IPS DF 6.9 (cell line): ENCODE measurements around the gene LMCD1.

Experiments
- DNase-seq: peaks from one replicate; pipeline ENCODE4 v3.0.0-alpha.2; 2013; ENCODE audit warnings: low read depth, low spot score
- H3K27ac ChIP-seq: one replicate; pipeline ENCODE4 v1.5.1; 2013; ENCODE audit warnings: low read length, control low read depth
- H3K27me3 ChIP-seq: 2 replicates; pipeline ENCODE4 v1.6.1; 2013; ENCODE audit warnings: mild to moderate bottlenecking, low read length; ENCODE audit not compliant: control insufficient read depth, insufficient read depth
- H3K36me3 ChIP-seq: 2 replicates; pipeline ENCODE4 v1.6.1; 2013; ENCODE audit warnings: low read length; ENCODE audit not compliant: control insufficient read depth, insufficient read depth
- H3K4me1 ChIP-seq: 2 replicates; pipeline ENCODE4 v1.6.1; 2013; ENCODE audit warnings: low read length; ENCODE audit not compliant: control insufficient read depth, insufficient read depth
- H3K4me3 ChIP-seq: 2 replicates; pipeline ENCODE4 v1.5.1; 2013; ENCODE audit warnings: mild to moderate bottlenecking, low read length
- H3K9me3 ChIP-seq: 2 replicates; pipeline ENCODE4 v1.6.1; 2013; ENCODE audit warnings: low read length, inconsistent platforms; ENCODE audit not compliant: control insufficient read depth, insufficient read depth
- WGBS: extraction: QIAGEN DNeasy Blood & Tissue Kit; methylation state at CpG from one replicate; pipeline ENCODE4 v1.1.7; 2013; ENCODE audit warnings: mixed read lengths, missing lambda C conversion rate; ENCODE audit not compliant: insufficient read length, insufficient coverage; 5-methylcytosine and 5-hydroxymethylcytosine counted together

LMCD1 gene

DNA sequence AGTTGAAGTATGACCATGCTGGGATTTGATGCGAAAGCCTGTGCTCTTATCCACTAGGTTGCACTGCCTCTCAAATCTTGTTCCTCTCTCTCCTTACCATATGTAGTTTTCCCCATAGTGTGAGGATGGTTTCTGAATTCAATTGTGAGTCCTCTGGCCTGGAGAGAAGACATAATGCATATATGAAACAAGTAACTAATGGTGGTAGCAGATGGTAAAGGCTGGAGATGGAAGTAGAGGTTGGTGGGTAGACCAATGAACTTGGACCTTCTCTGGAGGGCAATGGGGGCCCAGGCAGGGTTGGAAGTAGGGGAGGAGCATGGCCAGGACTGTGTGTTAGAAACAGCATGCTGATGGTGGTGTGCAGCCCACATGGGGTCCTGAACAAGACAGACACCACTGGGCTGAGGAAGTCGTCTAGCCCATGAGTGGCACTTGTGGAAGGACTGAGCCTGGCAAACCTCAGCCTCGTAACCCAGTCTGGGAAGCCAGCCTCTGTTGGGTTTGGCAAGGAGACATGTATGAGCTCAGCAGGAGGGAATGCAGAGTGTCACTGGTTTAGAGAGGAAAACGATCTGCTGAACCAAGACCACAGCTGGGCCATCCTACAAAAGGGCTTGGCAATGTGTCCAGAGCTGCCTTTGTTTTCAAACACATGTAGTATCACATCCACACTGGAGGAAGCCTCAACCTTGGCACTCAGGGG, 18.5 kb upstream of the LMCD1 start:
- no peak for DNase-seq
- Histone ChIP-seq H3K27me3 (no peaks in the 10 kb centered on the region), H3K4me1 (no peaks in the 10 kb centered on the region), H3K9me3 (no peaks in the 10 kb centered on the region), H3K27ac (no peak overlapping the region), H3K4me3 (no peak overlapping the region), H3K36me3 (no peaks in the 10 kb centered on the region)
- WGBS, result no CpG with 5 or more reads among the region's 4 CpGs

DNA sequence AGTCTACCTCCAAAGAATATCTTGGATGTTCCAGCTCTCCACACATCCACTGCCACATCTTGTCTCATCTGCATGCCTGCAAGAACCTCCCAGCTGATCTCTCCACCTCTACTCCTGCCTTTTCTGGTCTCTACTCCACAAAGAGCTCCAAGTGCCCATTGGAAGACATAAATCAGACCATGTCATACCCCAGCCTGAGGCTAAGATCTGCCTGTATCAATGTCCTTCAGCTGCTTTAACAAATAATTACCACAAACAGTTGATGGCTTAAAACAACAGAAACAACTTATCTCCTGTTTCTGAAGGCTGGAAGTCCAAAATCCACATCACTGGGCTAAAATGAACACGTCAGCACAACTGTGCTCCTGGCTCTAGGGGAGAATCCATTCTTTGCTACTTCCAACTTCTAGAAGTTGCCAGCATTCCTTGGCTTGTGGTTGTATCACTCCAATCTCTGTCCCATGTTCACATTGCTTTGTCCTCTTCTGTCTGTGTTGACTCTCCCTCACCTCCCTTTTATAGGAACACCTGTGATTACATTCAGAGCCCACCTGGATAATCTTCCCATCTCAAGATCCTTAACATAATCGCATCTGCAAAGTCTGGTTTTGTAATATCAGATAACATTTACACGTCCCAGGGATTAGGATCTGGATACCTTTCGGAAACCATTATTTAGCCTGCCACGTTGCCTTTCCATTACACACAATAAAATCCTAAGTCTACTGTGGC, 17.0 kb upstream of the LMCD1 start:
- no peak for DNase-seq
- H3K9me3 ChIP-seq, result no peaks in the 10 kb centered on the region
- no peaks in the 10 kb centered on the region for H3K27me3 ChIP-seq
- no peaks in the 10 kb centered on the region for H3K36me3 ChIP-seq
- no peak overlapping the region for H3K27ac ChIP-seq
- H3K4me3 ChIP-seq, result no peak overlapping the region
- no peaks in the 10 kb centered on the region for H3K4me1 ChIP-seq
- WGBS, result no CpG with 5 or more reads among the region's 5 CpGs

DNA sequence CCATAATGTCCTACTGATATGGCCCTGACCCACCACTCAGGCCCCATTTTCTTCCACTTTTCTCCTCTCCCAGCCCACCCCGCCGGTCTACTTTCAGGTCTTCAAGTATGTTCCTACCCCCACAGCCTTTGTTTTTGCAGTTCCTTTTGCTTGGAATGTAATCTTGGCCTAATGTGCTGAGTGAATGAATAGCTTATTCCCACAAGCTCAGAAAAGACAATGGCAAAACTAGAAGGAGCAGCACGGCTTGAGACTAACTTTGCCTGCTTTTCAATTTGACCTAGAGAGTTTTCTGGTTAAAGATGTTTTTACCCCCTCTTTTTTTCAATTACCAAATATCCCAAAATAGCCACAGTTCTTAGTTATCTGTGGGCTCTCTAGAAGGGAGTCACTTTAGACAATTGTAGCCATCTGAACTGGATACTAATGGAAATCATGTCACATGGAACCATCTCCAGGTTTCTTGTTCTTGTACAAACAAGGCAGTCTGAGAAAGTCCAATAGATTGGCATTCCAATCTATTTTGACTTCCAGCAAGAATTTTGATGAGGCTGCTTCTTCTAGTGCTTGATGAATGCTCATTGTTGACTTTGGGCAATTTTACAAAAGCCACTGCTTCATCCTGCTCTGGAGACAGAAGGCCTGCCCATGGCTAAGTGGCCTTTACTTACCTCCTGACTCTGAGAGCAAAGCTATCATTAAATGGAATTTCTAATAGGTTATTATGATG, 16.3 kb upstream of the LMCD1 start:
- Histone ChIP-seq H3K36me3 (no peaks in the 10 kb centered on the region), H3K4me1 (no peaks in the 10 kb centered on the region), H3K27ac (no peak overlapping the region), H3K4me3 (no peak overlapping the region), H3K9me3 (no peaks in the 10 kb centered on the region), H3K27me3 (no peaks in the 10 kb centered on the region)
- no peak for DNase-seq
- WGBS, result no CpG with 5 or more reads among the region's 3 CpGs

DNA sequence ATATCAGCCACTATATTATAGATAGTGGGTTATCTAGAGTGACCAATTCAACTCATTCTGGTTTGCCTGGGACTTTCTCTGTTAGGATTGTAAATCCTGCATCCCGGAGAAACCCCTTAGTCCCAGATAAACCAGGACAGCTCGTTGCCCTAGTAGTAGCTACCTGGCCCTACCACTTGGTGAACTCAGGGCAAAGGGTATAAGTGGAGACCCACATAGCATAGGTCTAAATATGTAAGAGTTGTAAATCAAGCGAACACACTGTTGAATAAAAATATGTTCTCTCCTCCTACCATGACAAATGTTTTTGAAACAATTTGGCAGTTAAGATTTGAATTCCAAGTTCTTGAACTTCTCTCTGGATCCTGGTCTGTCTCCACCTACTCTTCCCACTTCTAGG, 15.7 kb upstream of the LMCD1 start:
- H3K4me3 ChIP-seq, result no peak overlapping the region
- H3K4me1 ChIP-seq, result no peaks in the 10 kb centered on the region
- H3K27me3 ChIP-seq, result no peaks in the 10 kb centered on the region
- DNase-seq, result no peak
- no peaks in the 10 kb centered on the region for H3K9me3 ChIP-seq
- H3K36me3 ChIP-seq, result no peaks in the 10 kb centered on the region
- no CpG with 5 or more reads among the region's 3 CpGs for WGBS
- no peak overlapping the region for H3K27ac ChIP-seq

DNA sequence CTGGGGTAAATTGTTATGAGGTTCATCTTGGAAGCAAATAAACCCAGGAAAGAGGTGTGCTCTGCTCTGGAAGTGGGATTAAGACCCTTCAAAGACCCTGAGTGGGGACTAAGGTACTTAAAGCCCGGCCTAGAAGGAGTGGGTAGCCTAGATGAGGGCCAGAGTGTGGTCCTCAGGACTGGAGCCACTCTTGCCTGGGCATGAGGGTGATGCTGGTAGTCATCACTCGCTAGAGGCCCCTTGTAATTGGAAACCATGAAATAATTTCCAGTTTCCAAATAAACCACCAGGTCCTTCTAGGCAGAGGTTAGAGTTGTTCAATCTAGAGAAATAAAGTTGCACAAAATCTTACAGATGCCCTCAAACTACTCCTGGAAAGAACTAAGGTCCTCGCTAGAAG, 15.2 kb upstream of the LMCD1 start:
- H3K4me1 ChIP-seq, result no peaks in the 10 kb centered on the region
- no CpG with 5 or more reads among the region's 3 CpGs for WGBS

DNA sequence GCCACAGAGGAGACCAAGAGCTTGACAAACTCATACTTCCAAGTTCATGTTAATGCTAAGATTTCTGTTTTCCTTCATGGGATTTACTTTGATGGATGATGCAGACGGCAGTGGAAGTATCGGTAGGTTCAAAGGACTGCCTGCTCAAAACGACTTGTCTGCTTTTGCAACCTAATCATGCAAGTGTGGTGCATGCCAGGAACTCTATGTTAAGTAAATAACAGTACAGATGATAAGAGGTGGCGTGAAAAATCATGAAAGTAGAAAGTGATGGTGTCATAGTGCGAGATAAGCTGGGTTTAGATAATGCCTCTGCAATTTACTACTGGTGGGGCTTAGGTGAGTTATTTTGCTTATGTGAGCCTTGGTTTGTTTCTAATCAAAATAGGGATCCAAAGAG, 14.7 kb upstream of the LMCD1 start:
- no peaks in the 10 kb centered on the region for H3K36me3 ChIP-seq
- no peaks in the 10 kb centered on the region for H3K27me3 ChIP-seq
- H3K9me3 ChIP-seq, result no peaks in the 10 kb centered on the region
- DNase-seq, result no peak
- H3K27ac ChIP-seq, result no peak overlapping the region
- no CpG with 5 or more reads among the region's 5 CpGs for WGBS
- no peak overlapping the region for H3K4me3 ChIP-seq
- H3K4me1 ChIP-seq, result no peaks in the 10 kb centered on the region

More for the DNA sequence above, 15.2 kb upstream of the LMCD1 start:
- H3K4me3 ChIP-seq, result no peak overlapping the region
- H3K27ac ChIP-seq, result no peak overlapping the region
- no peaks in the 10 kb centered on the region for H3K9me3 ChIP-seq
- H3K36me3 ChIP-seq, result no peaks in the 10 kb centered on the region
- no peak for DNase-seq
- no peaks in the 10 kb centered on the region for H3K27me3 ChIP-seq

DNA sequence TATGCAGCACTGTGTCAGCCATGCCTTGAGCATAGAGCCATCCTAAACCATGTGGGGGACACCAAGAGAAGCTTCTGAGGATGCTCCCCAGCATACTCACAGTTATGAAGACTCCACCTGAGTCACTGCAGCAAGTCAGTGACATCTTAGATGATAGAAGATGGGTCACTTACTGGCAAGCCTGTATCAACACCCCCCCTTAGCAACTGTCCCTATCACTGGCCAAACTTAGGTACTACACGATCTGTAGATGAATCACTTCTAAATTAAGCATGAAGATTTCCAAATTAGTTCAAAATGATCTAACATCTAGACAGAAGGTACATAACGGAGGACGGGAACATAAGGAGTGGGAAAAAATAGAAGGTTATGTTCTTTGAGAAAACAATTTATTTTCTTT, 13.2 kb upstream of the LMCD1 start:
- Histone ChIP-seq H3K4me3 (no peak overlapping the region), H3K27me3 (no peaks in the 10 kb centered on the region), H3K4me1 (no peaks in the 10 kb centered on the region), H3K27ac (no peak overlapping the region), H3K36me3 (no peaks in the 10 kb centered on the region), H3K9me3 (no peaks in the 10 kb centered on the region)
- no peak for DNase-seq
- WGBS, result no CpG with 5 or more reads among the region's 3 CpGs

DNA sequence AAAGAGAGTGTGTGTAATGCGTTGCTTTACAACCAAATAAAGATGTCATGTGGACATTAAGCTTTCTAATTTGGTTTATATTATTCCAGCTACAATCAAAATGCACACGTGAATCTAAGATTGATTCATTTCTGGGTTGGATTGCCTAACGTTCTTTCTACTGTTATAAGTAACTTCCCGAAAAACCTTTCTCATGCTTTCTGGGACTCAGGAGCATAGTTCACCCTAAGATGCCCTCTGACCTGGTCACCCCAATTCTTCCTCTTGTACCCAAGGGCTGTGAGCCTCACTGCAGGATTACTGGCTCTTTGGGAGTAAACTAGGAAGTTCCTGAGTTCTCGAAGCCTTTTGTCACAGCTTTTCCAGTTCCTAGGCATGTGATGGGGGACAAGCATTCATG, 12.7 kb upstream of the LMCD1 start:
- Histone ChIP-seq H3K9me3 (no peaks in the 10 kb centered on the region), H3K4me1 (no peaks in the 10 kb centered on the region), H3K27ac (no peak overlapping the region), H3K27me3 (no peaks in the 10 kb centered on the region), H3K36me3 (no peaks in the 10 kb centered on the region), H3K4me3 (no peak overlapping the region)
- no CpG with 5 or more reads among the region's 5 CpGs for WGBS
- DNase-seq, result no peak

DNA sequence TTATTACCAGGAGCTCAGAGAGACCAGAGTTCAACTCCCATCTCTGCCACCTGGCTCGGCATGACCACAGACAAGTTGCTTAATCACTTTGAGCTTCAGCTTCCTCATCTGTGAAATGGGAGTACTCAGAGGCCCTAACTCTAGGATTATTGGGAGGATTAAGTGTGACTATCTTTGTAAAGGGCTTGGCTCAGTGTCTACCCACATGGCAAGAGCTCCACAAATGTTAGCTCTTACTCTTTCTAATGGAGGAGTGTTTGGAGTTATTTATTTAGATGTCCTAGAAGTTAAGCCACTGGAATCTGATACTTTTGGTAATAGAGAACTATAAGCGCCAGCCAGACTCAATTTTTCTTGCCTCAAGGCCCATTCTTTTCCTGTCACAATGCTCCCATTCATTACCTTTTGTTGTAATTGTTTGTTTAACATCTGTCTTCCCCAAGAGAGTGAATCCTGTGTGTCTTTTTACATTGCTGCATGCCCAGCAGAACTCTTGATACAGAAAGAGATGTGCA, 12.3 kb upstream of the LMCD1 start:
- Histone ChIP-seq H3K27me3 (no peaks in the 10 kb centered on the region), H3K4me1 (peaks cover 2% of the 10 kb centered on the region), H3K9me3 (no peaks in the 10 kb centered on the region), H3K27ac (no peak overlapping the region), H3K36me3 (no peaks in the 10 kb centered on the region), H3K4me3 (no peak overlapping the region)
- WGBS, result no CpG with 5 or more reads among the region's 2 CpGs
- no peak for DNase-seq

DNA sequence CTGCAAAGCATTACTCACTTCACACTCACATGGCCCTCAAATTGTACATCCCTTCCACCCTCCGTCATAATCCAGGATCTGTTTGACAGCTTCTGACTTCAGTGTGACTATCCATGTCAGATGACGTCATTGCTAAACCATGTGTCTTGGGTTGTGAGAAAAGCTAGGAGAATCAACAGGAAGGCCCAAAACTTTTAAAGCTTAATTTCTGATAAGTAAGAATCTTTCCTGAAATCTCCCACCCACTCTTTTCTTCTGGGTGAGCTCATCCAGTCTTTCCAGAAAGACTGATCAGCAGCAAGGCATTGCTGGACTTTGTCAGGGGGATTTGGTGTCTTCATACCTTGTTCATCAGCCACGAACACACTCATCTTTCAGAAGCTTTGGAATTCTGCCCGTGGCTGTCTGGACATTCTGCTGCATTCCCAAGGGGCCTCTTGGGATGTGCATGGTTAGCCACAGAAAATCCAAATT, 11.5 kb upstream of the LMCD1 start:
- no peaks in the 10 kb centered on the region for H3K9me3 ChIP-seq
- H3K36me3 ChIP-seq, result no peaks in the 10 kb centered on the region
- peaks cover 6% of the 10 kb centered on the region for H3K4me1 ChIP-seq
- no peak overlapping the region for H3K4me3 ChIP-seq
- WGBS, result no CpG with 5 or more reads among the region's 4 CpGs
- no peak for DNase-seq
- H3K27me3 ChIP-seq, result no peaks in the 10 kb centered on the region
- no peak overlapping the region for H3K27ac ChIP-seq
